A549 (cell line): Measurements from ENCODE around the gene TNIK. TPM values are rescaled to one million over a fixed set of nuclear protein-coding genes. Genes with fewer than 3 reads are reported as not detected.

Experiments used
- ATAC-seq, 2 experiments: fragments of 200-7000 bp in 1 of 2; fragments of >200 bp in 1 of 2; cut with Nextera tagmentation in 1 of 2; cut with Tn5 transposase in 1 of 2; 3 replicates each; pipeline versions ENCODE4 v1.8.0 to v1.9.1; 2018 to 2020; ENCODE audit warnings: mild to moderate bottlenecking in 1 of 2, moderate library complexity in 1 of 2
- CTCF ChIA-PET: fragments of 300-600 bp; sonication (Branson Sonifier 250); formaldehyde crosslinking; extraction: SDS; loops from one replicate; lab custom pipeline; 2021; ENCODE audit warnings: antibody characterized with exemption, inconsistent platforms; lab: Yijun Ruan, JAX
- POLR2A ChIA-PET: fragments of 350-600 bp; formaldehyde crosslinking; extraction: SDS; loops from one replicate; lab custom pipeline; 2021; ENCODE audit warnings: antibody characterized with exemption, inconsistent platforms; lab: Yijun Ruan, JAX
- DNase-seq, 2 experiments: peaks; one replicate each; pipeline versions ENCODE4 v3.0.0 to v3.0.0-alpha.2; 2011 to 2016; ENCODE audit warnings: low read depth in 1 of 2, low spot score in 1 of 2
- FAIRE-seq: peaks from 2 replicates; lab custom pipeline; 2011; peaks lifted over from hg19 to GRCh38; lab: Jason Lieb, UNC
- H3K27ac ChIP-seq, 2 experiments: fragments of >200 bp; sonication (Bioruptor Twin); formaldehyde crosslinking; 3 replicates each; pipeline ENCODE4 v1.5.1; 2016 to 2017
- H3K4me1 ChIP-seq: fragments of >200 bp; sonication (Bioruptor Twin); formaldehyde crosslinking; 3 replicates; pipeline ENCODE4 v1.6.1; 2016
- H3K4me2 ChIP-seq: fragments of >200 bp; sonication (Bioruptor Twin); formaldehyde crosslinking; 3 replicates; pipeline ENCODE4 v1.6.1; 2016
- H3K4me3 ChIP-seq: fragments of >200 bp; sonication (Bioruptor Twin); formaldehyde crosslinking; 3 replicates; pipeline ENCODE4 v1.5.1; 2016
- H3K9me3 ChIP-seq: fragments of >200 bp; sonication (Bioruptor Twin); formaldehyde crosslinking; 3 replicates; pipeline ENCODE4 v1.6.1; 2016
- BHLHE40 ChIP-seq: IDR thresholded peaks from 2 replicates; pipeline ENCODE4 v1.6.1; 2012; ENCODE audit warnings: low read depth, low read length, inconsistent platforms
- CBX2 ChIP-seq: fragments of 200-600 bp; sonication (generic); IDR thresholded peaks from 2 replicates; pipeline ENCODE4 v1.6.1; 2016; ENCODE audit warnings: low read depth, mild to moderate bottlenecking, borderline replicate concordance
- CBX8 ChIP-seq: fragments of 200-600 bp; sonication (generic); IDR thresholded peaks from 2 replicates; pipeline ENCODE4 v1.6.1; 2016
- CHD4 ChIP-seq: fragments of 200-600 bp; sonication (generic); IDR thresholded peaks from 2 replicates; pipeline ENCODE4 v1.6.1; 2016; ENCODE audit warnings: antibody characterized with exemption, mild to moderate bottlenecking, borderline replicate concordance
- EHF ChIP-seq: fragments of 250-450 bp; sonication (Bioruptor Pico); IDR thresholded peaks from 2 replicates; pipeline ENCODE4 v1.5.0; 2020; ENCODE audit warnings: mild to moderate bottlenecking
- EHMT2 ChIP-seq: fragments of 200-600 bp; sonication (generic); IDR thresholded peaks from 2 replicates; pipeline ENCODE4 v1.6.1; 2016; ENCODE audit warnings: antibody characterized with exemption, low read depth, mild to moderate bottlenecking, moderate library complexity
- EP300 ChIP-seq, 2 experiments: fragments of >200 bp; sonication (Bioruptor Twin); formaldehyde crosslinking; IDR thresholded peaks; 2 replicates in 1 of 2; 3 replicates in 1 of 2; pipeline ENCODE4 v1.6.1; 2016 to 2017
- FOSB ChIP-seq: fragments of 250-450 bp; sonication (Bioruptor Pico); IDR thresholded peaks from 2 replicates; pipeline ENCODE4 v1.5.0; 2020; ENCODE audit warnings: mild to moderate bottlenecking, moderate library complexity
- GATA3 ChIP-seq: IDR thresholded peaks from 2 replicates; pipeline ENCODE4 v1.6.1; 2012; ENCODE audit warnings: borderline replicate concordance
- HOXA7 ChIP-seq: fragments of 250-450 bp; sonication (Bioruptor Pico); IDR thresholded peaks from 2 replicates; pipeline ENCODE4 v1.5.0; 2020; ENCODE audit warnings: mild to moderate bottlenecking, moderate library complexity
- HOXB13 ChIP-seq: fragments of 250-450 bp; sonication (Bioruptor Pico); IDR thresholded peaks from 2 replicates; pipeline ENCODE4 v1.5.0; 2020; ENCODE audit warnings: low read depth, mild to moderate bottlenecking, moderate library complexity
- HOXB5 ChIP-seq: fragments of 250-450 bp; sonication (Bioruptor Pico); IDR thresholded peaks from 2 replicates; pipeline ENCODE4 v1.5.0; 2020; ENCODE audit warnings: mild to moderate bottlenecking, moderate library complexity
- JUN ChIP-seq, 2 experiments: fragments of >200 bp; sonication (Bioruptor Twin); formaldehyde crosslinking; IDR thresholded peaks; 2 replicates in 1 of 2; 3 replicates in 1 of 2; pipeline ENCODE4 v1.6.1; 2016 to 2017
- JUNB ChIP-seq: fragments of >200 bp; sonication (Bioruptor Twin); formaldehyde crosslinking; IDR thresholded peaks from 2 replicates; pipeline ENCODE4 v1.6.1; 2016
- KDM1A ChIP-seq: fragments of 200-600 bp; sonication (generic); IDR thresholded peaks from 2 replicates; pipeline ENCODE4 v1.6.1; 2016; ENCODE audit warnings: low read depth, mild to moderate bottlenecking
- KDM5A ChIP-seq: fragments of 200-600 bp; sonication (generic); IDR thresholded peaks from 2 replicates; pipeline ENCODE4 v1.6.1; 2016; ENCODE audit warnings: antibody characterized with exemption, mild to moderate bottlenecking
- MAFK ChIP-seq: fragments of 450-650 bp; IDR thresholded peaks from 2 replicates; pipeline ENCODE4 v1.6.1; 2014; ENCODE audit not compliant: partially characterized antibody
- MAZ ChIP-seq: fragments of 150-350 bp; IDR thresholded peaks from 2 replicates; pipeline ENCODE4 v1.6.1; 2014; ENCODE audit warnings: antibody characterized with exemption, low read depth, low read length, borderline replicate concordance
- NFE2L2 ChIP-seq: fragments of 150-350 bp; conservative IDR thresholded peaks from 2 replicates; pipeline ENCODE4 v1.6.1; 2014; ENCODE audit warnings: low read length
- NR3C1 ChIP-seq: fragments of >200 bp; sonication (Bioruptor Twin); formaldehyde crosslinking; IDR thresholded peaks from 3 replicates; pipeline ENCODE4 v1.6.1; 2017
- RAD21 ChIP-seq, 2 experiments: fragments of >200 bp in 1 of 2; sonication (Bioruptor Twin) in 1 of 2; formaldehyde crosslinking in 1 of 2; IDR thresholded peaks in 1 of 2; conservative IDR thresholded peaks in 1 of 2; 2 replicates in 1 of 2; 3 replicates in 1 of 2; pipeline ENCODE4 v1.6.1; 2012 to 2018; ENCODE audit warnings: inconsistent platforms in 1 of 2
- RARB ChIP-seq: fragments of 250-450 bp; sonication (Bioruptor Pico); IDR thresholded peaks from 2 replicates; pipeline ENCODE4 v1.8.0; 2021; ENCODE audit warnings: mild to moderate bottlenecking, moderate library complexity
- RCOR1 ChIP-seq: fragments of 150-350 bp; IDR thresholded peaks from 2 replicates; pipeline ENCODE4 v1.6.1; 2014; ENCODE audit warnings: antibody characterized with exemption, low read length, low read depth
- RFX5 ChIP-seq: fragments of 450-650 bp; IDR thresholded peaks from 2 replicates; pipeline ENCODE4 v1.7.1; 2014; ENCODE audit warnings: antibody characterized with exemption, mild to moderate bottlenecking, moderate library complexity
- TP53 ChIP-seq: fragments of 250-450 bp; sonication (Bioruptor Pico); IDR thresholded peaks from 2 replicates; pipeline ENCODE4 v1.5.0; 2021; ENCODE audit warnings: mild to moderate bottlenecking, moderate library complexity
- ZC3H11A ChIP-seq: fragments of 450-650 bp; IDR thresholded peaks from 2 replicates; pipeline ENCODE4 v1.6.1; 2014; ENCODE audit warnings: antibody characterized with exemption, mild to moderate bottlenecking
- ZNF302 ChIP-seq: fragments of 250-450 bp; sonication (Bioruptor Pico); IDR thresholded peaks from 2 replicates; pipeline ENCODE4 v1.9.0; 2021; ENCODE audit warnings: inconsistent platforms, mild to moderate bottlenecking, moderate library complexity
- WGBS: methylation state at CpG from one replicate; pipeline ENCODE4 v1.1.6; 2017; ENCODE audit errors: missing lambda C conversion rate; 5-methylcytosine and 5-hydroxymethylcytosine counted together
- polyA plus RNA-seq, 4 experiments: library from polyadenylated mRNA; depleted of rRNA in 3 of 4; stranded (reverse); fragments of >200 nt; fragmentation: RNase III in 1 of 4; extraction: RNeasy Plus Mini Kit Qiagen cat#74134 plus additional on column Dnase treatment in 1 of 4; gene quantifications; 2 replicates in 3 of 4; 3 replicates in 1 of 4; pipeline ENCODE4 v1.2.3, GENCODE V29; 2011 to 2017
- TF ChIP-seq, protein P1 (sequence below): fragments of 150-350 bp; IDR thresholded peaks from 2 replicates; pipeline ENCODE4 v1.6.1; 2014; ENCODE audit warnings: low read depth, mild to moderate bottlenecking, low read length
- TF ChIP-seq, protein P2 (sequence below): fragments of 450-650 bp; IDR thresholded peaks from 2 replicates; pipeline ENCODE4 v1.6.1; 2014; ENCODE audit warnings: antibody characterized with exemption

TNIK gene
- polyA plus RNA-seq, 2 of the 4 experiments (the other 2 are of a cell fraction), result 1.6 to 1.8 TPM

DNA sequence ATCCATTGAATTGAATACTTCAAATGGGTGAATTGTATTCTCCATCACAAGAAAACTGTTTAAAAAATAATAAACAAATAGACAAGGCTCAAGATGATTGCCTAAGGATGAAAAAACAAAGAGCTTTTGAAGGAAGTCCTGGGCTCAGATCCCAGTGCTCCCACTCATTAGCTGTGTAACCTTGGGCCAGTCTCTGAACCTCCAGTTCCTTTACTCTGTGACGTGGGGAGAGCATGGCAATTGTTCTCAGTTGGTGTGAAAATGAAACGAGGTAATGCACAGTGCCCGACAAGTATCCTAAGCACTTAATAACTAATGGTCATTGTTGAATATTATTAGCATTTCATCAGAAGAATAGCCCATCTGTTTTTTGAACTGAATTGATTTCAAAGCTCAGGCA lies 40.7 kb downstream of the TNIK start:
- FAIRE-seq (no peak), DNase-seq (no peak), ATAC-seq (no peak)
- H3K4me2 ChIP-seq, result no peak overlapping the region
- H3K4me3 ChIP-seq, result no peak overlapping the region
- no peaks in the 10 kb centered on the region for H3K9me3 ChIP-seq
- H3K4me1 ChIP-seq, result peaks cover 8% of the 10 kb centered on the region; the same call in 1 of the 3 replicates
- no peak overlapping the region for H3K27ac ChIP-seq
- 74% methylated on average over 3 of the region's 3 CpGs for WGBS
- POLR2A ChIA-PET, result no interaction called here
- CTCF ChIA-PET, result interaction anchor here (1.4 to 1.9 kb wide), 2 partner anchors 23 to 128 kb away, joined by 3 to 5 read pairs; no protein-coding TSS in a partner anchor
- TF ChIP-seq RAD21 (conservative IDR thresholded peaks at IDR 0.05 in 1 of 2, IDR thresholded peaks at IDR 0.05 in 1 of 2) (no peak), HOXB13 (CRISPR knock-in tag) (no peak), NR3C1 (no peak), EP300 (IDR thresholded peaks at IDR 0.05) (no peak), RFX5 (no peak), KDM1A (no peak), JUN (IDR thresholded peaks at IDR 0.05) (no peak), BHLHE40 (no peak), NFE2L2 (no peak)
- TF ChIP-seq, all 56 proteins: peak for 0

DNA sequence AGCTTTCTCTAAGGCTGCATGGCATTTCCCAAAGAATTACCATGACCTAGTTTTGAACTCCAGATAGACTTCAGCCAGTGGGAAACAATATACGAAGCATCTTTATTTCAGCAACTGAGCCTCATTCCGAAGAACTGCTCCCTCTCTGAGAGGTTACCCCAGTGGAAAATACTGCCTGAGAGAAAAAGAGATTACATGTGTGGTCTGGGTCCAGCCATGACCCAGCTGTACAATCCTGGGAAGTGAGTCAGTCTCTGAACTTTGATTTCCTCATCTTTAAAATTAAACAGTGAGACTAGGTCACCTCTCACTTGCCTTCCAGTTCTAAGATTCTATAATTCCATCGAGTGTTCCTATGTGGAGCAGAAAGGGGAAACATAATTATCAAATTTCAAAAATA lies 42.4 kb downstream of the TNIK start:
- no peak for FAIRE-seq
- CTCF ChIA-PET, result no interaction called here

DNA sequence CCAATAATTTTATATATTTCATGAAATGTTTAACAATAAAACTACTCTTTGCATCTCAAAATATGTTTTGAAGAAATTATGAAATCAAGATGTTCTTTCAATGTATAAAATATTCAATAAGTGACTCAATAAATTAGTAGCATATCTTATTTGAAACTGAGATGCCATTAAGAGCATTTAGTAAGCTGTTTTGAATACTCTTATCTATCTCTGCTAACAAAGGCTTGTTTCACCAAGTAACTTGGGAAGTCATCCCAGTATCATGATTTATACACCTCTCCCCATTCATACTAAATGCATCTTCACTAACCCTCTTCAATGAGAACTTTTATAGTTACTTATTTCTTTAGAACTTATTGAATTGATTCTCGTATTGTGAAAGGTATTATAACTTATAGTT lies 43.1 kb downstream of the TNIK start:
- ChIA-PET POLR2A (no interaction called here), CTCF (interaction anchor here (1.0 kb wide), 1 partner anchor 399 kb away, joined by 3 read pairs; no protein-coding TSS in a partner anchor)
- DNase-seq (no peak), FAIRE-seq (no peak), ATAC-seq (no peak)
- no peaks in the 10 kb centered on the region for H3K9me3 ChIP-seq
- H3K4me1 ChIP-seq, result peaks cover 8% of the 10 kb centered on the region; the same call in 1 of the 3 replicates
- H3K4me2 ChIP-seq, result no peak overlapping the region
- WGBS, result 49% methylated on average over 1 of the region's 1 CpG
- no peak overlapping the region for H3K4me3 ChIP-seq
- TF ChIP-seq CBX2 (no peak), BHLHE40 (no peak), EHF (CRISPR knock-in tag) (no peak), HOXB5 (CRISPR knock-in tag) (no peak), EHMT2 (no peak), GATA3 (no peak), MAFK (no peak), JUNB (no peak), RARB (no peak), ZNF302 (CRISPR knock-in tag) (no peak), RAD21 (conservative IDR thresholded peaks at IDR 0.05 in 1 of 2, IDR thresholded peaks at IDR 0.05 in 1 of 2) (no peak), HOXA7 (CRISPR knock-in tag) (no peak), FOSB (no peak), TP53 (CRISPR knock-in tag) (no peak), ZC3H11A (no peak)
- TF ChIP-seq, protein P1, sequence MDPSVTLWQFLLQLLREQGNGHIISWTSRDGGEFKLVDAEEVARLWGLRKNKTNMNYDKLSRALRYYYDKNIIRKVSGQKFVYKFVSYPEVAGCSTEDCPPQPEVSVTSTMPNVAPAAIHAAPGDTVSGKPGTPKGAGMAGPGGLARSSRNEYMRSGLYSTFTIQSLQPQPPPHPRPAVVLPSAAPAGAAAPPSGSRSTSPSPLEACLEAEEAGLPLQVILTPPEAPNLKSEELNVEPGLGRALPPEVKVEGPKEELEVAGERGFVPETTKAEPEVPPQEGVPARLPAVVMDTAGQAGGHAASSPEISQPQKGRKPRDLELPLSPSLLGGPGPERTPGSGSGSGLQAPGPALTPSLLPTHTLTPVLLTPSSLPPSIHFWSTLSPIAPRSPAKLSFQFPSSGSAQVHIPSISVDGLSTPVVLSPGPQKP, result no peak
- no peak overlapping the region for H3K27ac ChIP-seq

More for the DNA sequence above, 42.4 kb downstream of the TNIK start:
- Histone ChIP-seq H3K27ac (peak overlapping the region in 1 of 2 experiments; percentile 66; a peak in 2 of 6 replicates), H3K4me1 (peaks cover 8% of the 10 kb centered on the region; the same call in 1 of the 3 replicates), H3K4me3 (no peak overlapping the region), H3K4me2 (0 out of 3 replicates have a peak overlapping the region, but pooled peaks have one; percentile 25), H3K9me3 (no peaks in the 10 kb centered on the region)
- TF ChIP-seq RCOR1 (no peak), HOXB5 (CRISPR knock-in tag) (no peak), ZNF302 (CRISPR knock-in tag) (no peak), ZC3H11A (no peak), KDM1A (no peak), MAZ (no peak), HOXA7 (CRISPR knock-in tag) (no peak), KDM5A (no peak), CBX8 (no peak), BHLHE40 (no peak), CHD4 (no peak), HOXB13 (CRISPR knock-in tag) (no peak)
- TF ChIP-seq, protein P2, sequence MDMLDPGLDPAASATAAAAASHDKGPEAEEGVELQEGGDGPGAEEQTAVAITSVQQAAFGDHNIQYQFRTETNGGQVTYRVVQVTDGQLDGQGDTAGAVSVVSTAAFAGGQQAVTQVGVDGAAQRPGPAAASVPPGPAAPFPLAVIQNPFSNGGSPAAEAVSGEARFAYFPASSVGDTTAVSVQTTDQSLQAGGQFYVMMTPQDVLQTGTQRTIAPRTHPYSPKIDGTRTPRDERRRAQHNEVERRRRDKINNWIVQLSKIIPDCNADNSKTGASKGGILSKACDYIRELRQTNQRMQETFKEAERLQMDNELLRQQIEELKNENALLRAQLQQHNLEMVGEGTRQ, result no peak
- 69% methylated on average over 3 of the region's 3 CpGs for WGBS
- peak in 1 of 2 experiments; percentile 54; a peak in 1 of 6 replicates for ATAC-seq
- POLR2A ChIA-PET, result no interaction called here
- no peak for DNase-seq
